HepG2 (cell line): ENCODE measurements around the gene TMEM223. TPM values are rescaled to one million over a fixed set of nuclear protein-coding genes. Genes with fewer than 3 reads are reported as not detected.

ENCODE experiments used
- FLYWCH1 ChIP-seq: sonication (generic); formaldehyde crosslinking; IDR thresholded peaks from 2 replicates; pipeline ENCODE4 v1.8.1; 2023; ENCODE audit warnings: mild to moderate bottlenecking, missing genetic modification reagents
- KDM3A ChIP-seq: IDR thresholded peaks from 2 replicates; pipeline ENCODE4 v1.6.1; 2018; ENCODE audit warnings: low read depth, missing compliant biosample characterization
- KDM5B ChIP-seq: sonication (generic); formaldehyde crosslinking; IDR thresholded peaks from 2 replicates; pipeline ENCODE4 v1.4.0; 2020; ENCODE audit warnings: missing genetic modification reagents, mild to moderate bottlenecking, borderline replicate concordance
- PCBP1 ChIP-seq: fragments of 200-400 bp; formaldehyde crosslinking; IDR thresholded peaks from 2 replicates; pipeline ENCODE4 v1.6.1; 2017; ENCODE audit warnings: mild to moderate bottlenecking, low read depth, low read length, borderline replicate concordance
- TOPORS ChIP-seq: sonication (generic); formaldehyde crosslinking; IDR thresholded peaks from 2 replicates; pipeline ENCODE4 v1.8.0; 2023; ENCODE audit warnings: mild to moderate bottlenecking, missing genetic modification reagents
- ZBTB4 ChIP-seq: sonication (generic); formaldehyde crosslinking; IDR thresholded peaks from 2 replicates; pipeline ENCODE4 v1.4.0; 2020; ENCODE audit warnings: missing genetic modification reagents, mild to moderate bottlenecking, borderline replicate concordance
- ZNF256 ChIP-seq: sonication (generic); formaldehyde crosslinking; conservative IDR thresholded peaks from 2 replicates; pipeline ENCODE4 v1.4.0; 2020; ENCODE audit warnings: missing genetic modification reagents
- ZNF367 ChIP-seq: sonication (generic); formaldehyde crosslinking; IDR thresholded peaks from 2 replicates; pipeline ENCODE4 v1.4.0; 2020; ENCODE audit warnings: missing genetic modification reagents, borderline replicate concordance
- ZNF546 ChIP-seq: sonication (generic); formaldehyde crosslinking; conservative IDR thresholded peaks from 2 replicates; pipeline ENCODE4 v1.8.1; 2023; ENCODE audit warnings: mild to moderate bottlenecking, missing genetic modification reagents
- ZNF549 ChIP-seq: sonication (generic); formaldehyde crosslinking; IDR thresholded peaks from 2 replicates; pipeline ENCODE4 v1.5.0; 2020; ENCODE audit warnings: missing genetic modification reagents
- ZNF7 ChIP-seq: IDR thresholded peaks from 2 replicates; pipeline ENCODE4 v1.6.1; 2016; ENCODE audit warnings: missing biosample characterization, missing genetic modification reagents
- ZSCAN31 ChIP-seq: sonication (generic); formaldehyde crosslinking; IDR thresholded peaks from 2 replicates; pipeline ENCODE4 v1.5.0; 2020; ENCODE audit warnings: low read depth, mild to moderate bottlenecking, missing genetic modification reagents
- polyA plus RNA-seq, 8 experiments: library from polyadenylated mRNA; depleted of rRNA in 3 of 8; stranded (reverse) in 7 of 8; unstranded in 1 of 8; fragments of >200 nt; fragmentation: Illumina TruSeq in 4 of 8; extraction: Trizol in 4 of 8; gene quantifications; 2 replicates each; pipeline versions ENCODE4 v1.2.1 to v1.2.3, GENCODE V29; 2011 to 2016; ENCODE audit warnings: low read depth in 4 of 8, missing spikeins in 1 of 8, mixed read lengths in 1 of 8; ENCODE audit not compliant: insufficient read depth in 1 of 8
- total RNA-seq, 5 experiments: library from RNA; depleted of rRNA; stranded (reverse); fragments of >200 nt; fragmentation: Illumina TruSeq; extraction: Trizol; gene quantifications; 2 replicates each; pipeline ENCODE4 v1.2.3, GENCODE V29; 2016; ENCODE audit warnings: low read depth in 1 of 5
- TF ChIP-seq, protein P1 (sequence below): IDR thresholded peaks from 2 replicates; pipeline ENCODE4 v1.6.1; 2018; ENCODE audit warnings: missing genetic modification reagents, mild to moderate bottlenecking, missing compliant biosample characterization
- TF ChIP-seq, protein P2 (sequence below): sonication (generic); formaldehyde crosslinking; IDR thresholded peaks from 2 replicates; pipeline ENCODE4 v1.4.0; 2020; ENCODE audit warnings: mild to moderate bottlenecking, missing genetic modification reagents
- TF ChIP-seq, protein P3 (sequence below): sonication (generic); formaldehyde crosslinking; IDR thresholded peaks from 2 replicates; pipeline ENCODE4 v1.4.0; 2020; ENCODE audit warnings: missing genetic modification reagents

The TMEM223 gene
- total and polyA plus RNA-seq, 2 of the 13 experiments (the other 11 are each of a cell fraction or from before 2014, with no cell fraction given), result 19.5 to 24.9 TPM

DNA sequence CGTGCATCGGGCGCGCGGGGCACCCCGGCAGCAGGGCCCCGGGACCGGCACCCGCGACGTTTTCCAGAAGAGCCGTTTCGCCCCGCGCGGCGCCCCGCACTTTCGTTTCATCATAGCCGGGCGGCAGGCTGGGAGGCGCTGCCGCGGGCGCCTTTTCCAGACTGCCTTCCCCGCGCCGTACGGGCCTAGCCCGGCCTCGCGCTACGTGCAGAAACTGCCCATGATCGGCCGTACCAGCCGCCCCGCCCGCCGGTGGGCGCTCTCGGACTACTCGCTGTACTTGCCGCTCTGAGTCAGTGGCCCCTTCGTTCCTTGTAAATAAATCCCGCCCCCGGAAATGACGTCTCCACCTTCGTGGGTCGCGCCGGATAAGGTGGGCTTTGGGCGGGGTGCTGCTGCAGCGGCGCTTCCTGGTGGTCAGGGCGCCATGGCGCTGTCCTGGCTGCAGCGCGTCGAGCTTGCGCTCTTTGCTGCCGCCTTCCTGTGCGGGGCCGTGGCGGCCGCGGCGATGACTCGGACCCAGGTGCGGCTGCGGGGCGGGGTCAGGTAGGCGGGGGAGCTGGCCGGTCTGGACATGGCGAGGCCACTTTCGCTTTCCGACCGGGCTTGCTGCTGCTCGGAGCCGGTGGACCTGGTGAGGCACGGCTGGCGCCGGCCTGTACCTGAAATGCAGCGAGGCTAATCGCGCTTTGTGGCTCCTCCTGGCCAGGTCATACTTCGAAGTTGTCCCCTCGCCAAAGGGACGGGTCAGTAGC is 4.6 kb downstream of the TMEM223 start, which contains the start of gene TMEM179B (continued):
- TF ChIP-seq ZNF546 (CRISPR knock-in tag) (0 out of 2 replicates have a peak, but pooled peaks have one; percentile 33), ZNF7 (CRISPR knock-in tag) (no peak), ZNF256 (CRISPR knock-in tag) (no peak), FLYWCH1 (CRISPR knock-in tag) (0 out of 2 replicates have a peak, but pooled peaks have one; percentile 86), TOPORS (CRISPR knock-in tag) (peak; percentile 97), KDM5B (CRISPR knock-in tag) (peak; percentile 80; the same call in 1 of the 2 replicates), KDM3A (CRISPR knock-in tag) (peak; percentile 87), ZBTB4 (CRISPR knock-in tag) (no peak; the same call in 1 of the 2 replicates), ZSCAN31 (CRISPR knock-in tag) (peak; percentile 78), ZNF367 (CRISPR knock-in tag) (peak; percentile 82; the same call in 1 of the 2 replicates), ZNF549 (CRISPR knock-in tag) (no peak), PCBP1 (0 out of 2 replicates have a peak, but pooled peaks have one; percentile 40)
- TF ChIP-seq, protein P1, sequence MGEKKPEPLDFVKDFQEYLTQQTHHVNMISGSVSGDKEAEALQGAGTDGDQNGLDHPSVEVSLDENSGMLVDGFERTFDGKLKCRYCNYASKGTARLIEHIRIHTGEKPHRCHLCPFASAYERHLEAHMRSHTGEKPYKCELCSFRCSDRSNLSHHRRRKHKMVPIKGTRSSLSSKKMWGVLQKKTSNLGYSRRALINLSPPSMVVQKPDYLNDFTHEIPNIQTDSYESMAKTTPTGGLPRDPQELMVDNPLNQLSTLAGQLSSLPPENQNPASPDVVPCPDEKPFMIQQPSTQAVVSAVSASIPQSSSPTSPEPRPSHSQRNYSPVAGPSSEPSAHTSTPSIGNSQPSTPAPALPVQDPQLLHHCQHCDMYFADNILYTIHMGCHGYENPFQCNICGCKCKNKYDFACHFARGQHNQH (CRISPR knock-in tag), result peak; percentile 81
- TF ChIP-seq, protein P2, sequence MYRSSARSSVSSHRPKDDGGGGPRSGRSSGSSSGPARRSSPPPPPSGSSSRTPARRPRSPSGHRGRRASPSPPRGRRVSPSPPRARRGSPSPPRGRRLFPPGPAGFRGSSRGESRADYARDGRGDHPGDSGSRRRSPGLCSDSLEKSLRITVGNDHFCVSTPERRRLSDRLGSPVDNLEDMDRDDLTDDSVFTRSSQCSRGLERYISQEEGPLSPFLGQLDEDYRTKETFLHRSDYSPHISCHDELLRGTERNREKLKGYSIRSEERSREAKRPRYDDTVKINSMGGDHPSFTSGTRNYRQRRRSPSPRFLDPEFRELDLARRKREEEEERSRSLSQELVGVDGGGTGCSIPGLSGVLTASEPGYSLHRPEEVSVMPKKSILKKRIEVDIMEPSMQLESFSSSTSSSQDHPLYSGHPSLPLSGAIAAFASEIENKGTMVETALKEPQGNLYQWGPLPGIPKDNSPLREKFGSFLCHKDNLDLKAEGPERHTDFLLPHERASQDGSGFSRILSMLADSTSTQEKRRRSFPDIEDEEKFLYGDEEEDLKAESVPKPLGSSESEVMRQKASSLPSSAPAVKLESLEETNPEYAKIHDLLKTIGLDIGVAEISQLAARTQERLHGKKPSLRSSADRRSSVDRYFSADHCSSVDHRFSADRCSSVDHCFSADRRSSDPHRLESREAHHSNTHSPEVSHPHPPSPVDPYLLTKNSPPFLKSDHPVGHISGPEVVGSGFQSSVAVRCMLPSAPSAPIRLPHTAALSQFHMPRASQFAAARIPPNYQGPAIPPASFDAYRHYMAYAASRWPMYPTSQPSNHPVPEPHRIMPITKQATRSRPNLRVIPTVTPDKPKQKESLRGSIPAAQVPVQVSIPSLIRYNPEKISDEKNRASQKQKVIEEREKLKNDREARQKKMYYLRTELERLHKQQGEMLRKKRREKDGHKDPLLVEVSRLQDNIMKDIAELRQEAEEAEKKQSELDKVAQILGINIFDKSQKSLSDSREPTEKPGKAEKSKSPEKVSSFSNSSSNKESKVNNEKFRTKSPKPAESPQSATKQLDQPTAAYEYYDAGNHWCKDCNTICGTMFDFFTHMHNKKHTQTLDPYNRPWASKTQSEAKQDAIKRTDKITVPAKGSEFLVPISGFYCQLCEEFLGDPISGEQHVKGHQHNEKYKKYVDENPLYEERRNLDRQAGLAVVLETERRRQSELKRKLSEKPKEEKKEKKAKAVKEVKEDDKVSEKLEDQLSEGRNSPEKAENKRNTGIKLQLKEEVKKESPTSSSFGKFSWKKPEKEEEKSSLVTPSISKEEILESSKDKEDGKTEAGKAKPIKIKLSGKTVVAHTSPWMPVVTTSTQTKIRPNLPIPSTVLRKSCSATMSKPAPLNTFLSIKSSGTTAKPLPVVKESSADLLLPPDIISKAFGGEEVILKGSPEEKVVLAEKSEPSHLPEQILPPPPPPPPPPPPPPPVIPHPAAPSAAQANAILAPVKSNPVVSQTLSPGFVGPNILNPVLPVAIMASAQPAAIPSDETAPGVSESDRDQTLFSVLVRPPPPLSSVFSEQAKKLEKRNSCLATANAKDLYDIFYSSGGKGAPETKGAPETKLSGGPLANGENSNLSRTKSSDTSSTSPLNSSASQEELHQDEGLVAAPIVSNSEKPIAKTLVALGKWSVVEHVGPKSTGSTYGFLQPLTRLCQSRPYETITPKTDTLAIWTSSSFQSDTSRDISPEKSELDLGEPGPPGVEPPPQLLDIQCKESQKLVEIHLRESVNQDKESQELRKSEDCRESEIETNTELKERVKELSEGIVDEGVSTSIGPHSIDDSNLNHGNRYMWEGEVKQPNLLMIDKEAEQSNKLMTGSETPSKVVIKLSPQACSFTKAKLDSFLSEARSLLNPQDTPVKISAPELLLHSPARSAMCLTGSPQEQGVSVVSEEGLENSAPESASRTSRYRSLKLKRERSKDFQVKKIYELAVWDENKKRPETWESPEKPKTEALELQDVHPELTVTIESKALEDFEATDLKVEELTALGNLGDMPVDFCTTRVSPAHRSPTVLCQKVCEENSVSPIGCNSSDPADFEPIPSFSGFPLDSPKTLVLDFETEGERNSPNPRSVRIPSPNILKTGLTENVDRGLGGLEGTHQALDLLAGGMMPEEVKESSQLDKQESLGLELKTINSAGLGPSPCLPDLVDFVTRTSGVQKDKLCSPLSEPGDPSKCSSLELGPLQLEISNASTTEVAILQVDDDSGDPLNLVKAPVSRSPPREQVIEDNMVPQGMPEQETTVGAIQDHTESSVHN (CRISPR knock-in tag), result peak; percentile 97
- TF ChIP-seq, protein P3, sequence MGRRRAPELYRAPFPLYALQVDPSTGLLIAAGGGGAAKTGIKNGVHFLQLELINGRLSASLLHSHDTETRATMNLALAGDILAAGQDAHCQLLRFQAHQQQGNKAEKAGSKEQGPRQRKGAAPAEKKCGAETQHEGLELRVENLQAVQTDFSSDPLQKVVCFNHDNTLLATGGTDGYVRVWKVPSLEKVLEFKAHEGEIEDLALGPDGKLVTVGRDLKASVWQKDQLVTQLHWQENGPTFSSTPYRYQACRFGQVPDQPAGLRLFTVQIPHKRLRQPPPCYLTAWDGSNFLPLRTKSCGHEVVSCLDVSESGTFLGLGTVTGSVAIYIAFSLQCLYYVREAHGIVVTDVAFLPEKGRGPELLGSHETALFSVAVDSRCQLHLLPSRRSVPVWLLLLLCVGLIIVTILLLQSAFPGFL (CRISPR knock-in tag), result no peak
